Stomach smooth muscle (tissue), 2 donors: Measurements from ENCODE around the gene FAM163B.

Source experiments
- H3K27ac ChIP-seq: one replicate; pipeline ENCODE4 v1.7.0; 2013; ENCODE audit warnings: mild to moderate bottlenecking, low read length, inconsistent platforms
- H3K27me3 ChIP-seq, 2 donors: one replicate each; pipeline ENCODE4 v1.7.0; 2013; ENCODE audit warnings: low read length in 2 of 2; ENCODE audit not compliant: insufficient read depth in 2 of 2, control insufficient read depth in 1 of 2
- H3K36me3 ChIP-seq, 2 donors: one replicate each; pipeline ENCODE4 v1.7.0; 2013; ENCODE audit warnings: low read length in 2 of 2; ENCODE audit not compliant: control insufficient read depth in 2 of 2, insufficient read depth in 2 of 2
- H3K4me1 ChIP-seq: one replicate; pipeline ENCODE4 v1.7.0; 2013; ENCODE audit warnings: low read length; ENCODE audit not compliant: control insufficient read depth, insufficient read depth
- H3K4me3 ChIP-seq, 2 donors: one replicate each; pipeline ENCODE4 v1.7.0; 2013; ENCODE audit warnings: low read length in 2 of 2
- H3K9ac ChIP-seq, 2 donors: one replicate each; pipeline ENCODE4 v1.7.0; 2013; ENCODE audit warnings: low read length in 2 of 2, mild to moderate bottlenecking in 1 of 2
- H3K9me3 ChIP-seq, 2 donors: one replicate each; pipeline ENCODE4 v1.7.0; 2013; ENCODE audit warnings: low read length in 2 of 2; ENCODE audit not compliant: control insufficient read depth in 2 of 2
- donor health status: healthy.
- donor health status: Pancreatic carcinoma.

Gene FAM163B

DNA sequence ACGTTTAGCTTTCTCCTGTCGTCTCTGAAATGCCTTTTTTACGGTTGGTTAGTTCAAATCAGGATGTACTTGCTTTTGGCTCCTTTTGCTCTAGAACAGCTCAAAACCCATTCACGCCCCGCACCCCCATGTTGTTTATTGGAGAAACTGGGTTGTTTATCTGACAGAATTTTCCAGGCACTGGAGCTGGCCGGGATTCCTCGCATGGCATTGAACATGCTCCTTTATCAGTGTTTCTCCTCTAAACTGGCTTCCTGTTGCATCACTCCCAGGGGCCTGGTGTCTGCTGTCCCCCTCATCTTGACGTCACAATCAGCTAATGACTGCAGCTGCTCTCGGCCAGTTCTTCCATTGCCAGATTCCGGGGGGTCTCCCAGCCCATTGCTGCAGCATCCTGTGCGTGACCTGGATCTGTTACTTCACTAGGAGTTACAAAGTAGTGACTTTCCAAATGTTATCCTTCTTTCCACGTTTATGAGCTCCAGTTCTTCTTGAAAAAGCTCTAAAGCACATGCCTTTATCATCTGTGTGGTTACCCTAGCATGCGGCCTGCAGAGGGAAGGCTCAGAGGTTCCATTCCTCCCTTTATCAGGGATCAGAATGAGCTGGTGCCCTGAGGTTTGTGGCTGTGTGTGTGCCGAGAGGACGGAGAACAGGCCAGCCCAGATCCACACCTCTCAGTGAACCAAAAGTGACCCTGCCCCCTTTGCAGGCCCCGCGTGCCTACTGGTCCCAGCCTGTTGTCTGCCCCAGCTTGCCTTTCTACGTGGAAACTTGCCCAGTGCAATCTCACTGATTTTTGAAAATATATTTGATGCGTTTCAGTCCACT, 27.5 kb downstream of the FAM163B start:
- no peaks in the 10 kb centered on the region for H3K9me3 ChIP-seq
- no peak overlapping the region for H3K27ac ChIP-seq
- H3K4me1 ChIP-seq = peaks cover 24% of the 10 kb centered on the region
- no peak overlapping the region for H3K9ac ChIP-seq
- H3K27me3 ChIP-seq = peaks cover 15 to 29% of the 10 kb centered on the region in 2 donors
- no peaks in the 10 kb centered on the region for H3K36me3 ChIP-seq
- no peak overlapping the region for H3K4me3 ChIP-seq

DNA sequence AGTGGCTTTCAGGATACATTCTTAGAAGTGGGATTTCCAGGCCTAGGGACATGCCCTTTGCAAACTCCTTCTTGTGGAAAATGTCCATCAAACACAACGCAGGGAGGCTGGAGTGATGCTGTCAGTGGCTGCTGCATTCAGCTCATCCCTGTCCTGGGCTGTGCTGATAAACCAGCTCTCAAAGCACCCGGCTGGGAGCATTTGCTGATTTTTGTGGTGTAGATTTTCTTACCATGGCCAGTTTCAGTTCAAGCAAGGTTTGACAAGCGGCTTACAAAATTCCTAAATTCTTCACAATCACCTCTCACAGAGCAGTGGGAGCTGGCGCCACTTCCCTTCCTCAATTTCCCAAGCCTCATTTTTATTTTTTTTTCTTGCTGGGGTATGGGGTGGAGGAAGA, 28.2 kb downstream of the FAM163B start:
- Histone ChIP-seq H3K4me1 (peaks cover 26% of the 10 kb centered on the region), H3K27ac (no peak overlapping the region), H3K27me3 (peaks cover 10 to 27% of the 10 kb centered on the region in 2 donors)

DNA sequence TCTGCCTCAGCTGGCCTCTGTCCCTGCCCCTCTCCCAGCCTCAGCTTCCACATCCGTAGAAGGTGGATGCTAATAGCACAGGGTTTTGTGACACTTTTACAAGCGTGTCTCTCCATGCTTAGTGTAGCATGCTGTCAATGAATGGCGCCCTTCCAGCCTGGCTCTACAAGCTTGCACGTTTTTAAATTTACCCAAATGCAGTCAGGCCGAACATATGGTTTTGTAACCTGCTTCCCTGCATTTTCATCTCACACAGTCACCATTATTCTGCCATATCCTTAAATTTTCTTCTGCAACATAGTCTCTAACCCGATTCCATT, 28.8 kb downstream of the FAM163B start:
- Histone ChIP-seq H3K27ac (no peak overlapping the region), H3K36me3 (no peaks in the 10 kb centered on the region), H3K4me1 (peaks cover 20% of the 10 kb centered on the region), H3K4me3 (no peak overlapping the region), H3K9ac (no peak overlapping the region), H3K9me3 (no peaks in the 10 kb centered on the region), H3K27me3 (peaks cover 10 to 23% of the 10 kb centered on the region in 2 donors)

More for the DNA sequence above, 28.2 kb downstream of the FAM163B start:
- H3K9ac ChIP-seq = no peak overlapping the region
- H3K36me3 ChIP-seq = no peaks in the 10 kb centered on the region
- H3K9me3 ChIP-seq = no peaks in the 10 kb centered on the region
- no peak overlapping the region for H3K4me3 ChIP-seq

DNA sequence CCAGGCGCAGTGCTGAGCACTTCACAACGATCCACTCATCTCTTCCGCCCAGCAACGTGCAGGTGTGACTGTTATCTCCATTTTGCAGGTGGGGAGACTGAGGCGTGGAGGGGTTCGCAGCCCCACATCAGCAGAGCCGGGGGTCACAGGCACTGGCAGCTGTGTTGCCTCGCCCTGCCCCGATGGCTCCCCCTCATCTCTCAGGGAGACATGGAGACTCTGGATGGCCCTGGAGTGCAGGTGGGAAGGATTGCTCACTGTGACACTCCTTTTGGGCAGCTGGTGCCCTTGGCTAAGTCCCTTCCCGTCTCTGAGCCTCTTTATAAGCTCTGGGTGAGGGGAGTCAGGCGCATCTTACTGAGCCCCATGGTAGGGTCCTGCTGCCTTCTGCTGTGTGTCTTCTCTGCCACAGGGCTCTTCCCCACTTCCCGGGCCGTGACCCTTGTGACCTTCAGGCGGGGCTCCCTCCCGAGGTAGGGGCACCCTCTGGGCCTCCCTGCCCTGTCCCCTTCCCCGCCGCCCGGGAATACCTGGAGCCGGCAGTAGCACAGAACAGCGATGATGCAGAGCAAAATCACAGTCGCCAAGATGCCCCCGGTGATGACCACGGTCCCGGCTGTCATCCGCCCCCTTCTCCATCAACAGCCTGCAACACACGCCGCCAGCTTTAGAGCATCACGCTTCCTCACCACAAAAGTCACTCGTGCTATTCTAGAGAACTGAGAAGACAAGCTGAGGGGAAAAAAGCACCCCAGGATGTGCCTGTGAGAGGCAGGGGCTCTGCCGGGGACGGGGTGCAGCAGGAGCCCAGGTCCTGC, 29.4 kb downstream of the FAM163B start:
- no peaks in the 10 kb centered on the region for H3K36me3 ChIP-seq
- H3K27me3 ChIP-seq = peaks cover 10 to 23% of the 10 kb centered on the region in 2 donors
- H3K27ac ChIP-seq = no peak overlapping the region
- peaks cover 14% of the 10 kb centered on the region for H3K4me1 ChIP-seq
- H3K9me3 ChIP-seq = no peaks in the 10 kb centered on the region
- no peak overlapping the region for H3K9ac ChIP-seq
- no peak overlapping the region for H3K4me3 ChIP-seq

DNA sequence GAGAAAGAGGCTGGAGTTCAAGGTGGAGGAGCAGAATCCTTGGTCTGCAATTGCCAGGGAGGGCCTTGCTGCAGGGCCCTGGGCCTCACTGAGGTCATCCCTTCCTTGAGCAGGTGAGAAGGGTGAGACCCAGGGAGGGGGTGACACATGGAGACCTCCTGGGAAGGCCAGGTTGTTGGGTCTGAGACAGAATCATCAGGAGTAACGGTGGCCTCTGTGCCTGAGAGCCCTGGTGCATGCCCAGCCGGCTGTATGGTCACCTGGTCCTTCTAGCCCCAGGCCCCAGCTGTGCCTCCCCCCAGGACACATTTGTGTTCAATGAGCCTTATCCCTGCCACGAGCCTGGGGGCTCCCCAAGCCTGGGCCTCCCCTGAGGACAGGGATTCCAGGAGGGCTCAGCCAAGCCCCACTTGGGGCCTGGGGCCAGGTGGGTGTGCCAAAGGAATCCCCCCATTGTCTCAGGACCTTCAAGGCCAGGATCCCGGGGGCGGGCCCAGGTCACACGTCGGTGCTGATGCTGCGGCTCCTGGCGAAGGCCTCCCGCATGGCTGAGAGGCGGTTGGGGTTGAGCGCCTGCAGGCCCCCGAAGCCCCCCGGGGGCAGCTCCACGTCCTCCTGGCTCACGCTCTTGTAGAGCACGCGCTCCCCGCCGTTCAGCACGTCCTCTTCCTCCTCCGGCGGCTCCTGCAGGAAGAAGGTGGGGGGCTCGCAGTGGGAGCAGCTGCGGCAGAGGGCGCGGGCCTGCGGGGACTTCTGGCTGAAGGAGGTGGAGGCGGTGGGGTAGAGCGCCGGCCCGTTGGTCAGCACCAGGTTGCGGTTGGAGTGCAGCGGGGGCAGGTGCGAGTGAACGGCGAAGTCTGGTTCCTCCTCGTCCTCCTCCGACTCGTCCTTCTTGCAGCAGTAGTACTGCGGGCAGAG, 30.4 kb downstream of the FAM163B start:
- Histone ChIP-seq H3K27me3 (peaks cover 7 to 19% of the 10 kb centered on the region in 2 donors), H3K9me3 (no peaks in the 10 kb centered on the region)

DNA sequence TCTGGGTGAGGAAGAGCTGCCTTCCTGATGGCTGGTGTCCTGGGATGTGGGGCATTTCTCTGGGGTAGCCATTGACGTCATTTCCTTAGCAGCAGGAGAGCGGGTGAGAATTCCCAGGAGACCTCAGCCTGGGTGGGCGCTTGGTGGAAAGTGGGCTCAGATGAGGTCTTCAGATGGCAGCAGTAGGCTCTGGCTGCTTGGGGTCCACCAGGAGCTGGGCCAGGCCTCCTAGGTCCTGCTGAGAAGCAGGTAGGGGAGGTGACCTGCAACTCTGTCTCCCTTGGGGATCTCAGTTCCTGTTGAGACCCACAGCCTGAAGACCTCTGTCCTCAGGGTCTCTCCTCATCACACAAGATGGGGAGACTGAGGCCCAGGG, 31.5 kb downstream of the FAM163B start:
- H3K9ac ChIP-seq = no peak overlapping the region
- no peak overlapping the region for H3K27ac ChIP-seq
- H3K4me1 ChIP-seq = peaks cover 15% of the 10 kb centered on the region
- peaks cover 5 to 15% of the 10 kb centered on the region in 2 donors for H3K27me3 ChIP-seq
- no peaks in the 10 kb centered on the region for H3K9me3 ChIP-seq
- no peak overlapping the region for H3K4me3 ChIP-seq
- H3K36me3 ChIP-seq = no peaks in the 10 kb centered on the region

More for the DNA sequence above, 30.4 kb downstream of the FAM163B start:
- Histone ChIP-seq H3K4me3 (no peak overlapping the region), H3K36me3 (no peaks in the 10 kb centered on the region), H3K9ac (no peak overlapping the region), H3K4me1 (peaks cover 7% of the 10 kb centered on the region), H3K27ac (no peak overlapping the region)

DNA sequence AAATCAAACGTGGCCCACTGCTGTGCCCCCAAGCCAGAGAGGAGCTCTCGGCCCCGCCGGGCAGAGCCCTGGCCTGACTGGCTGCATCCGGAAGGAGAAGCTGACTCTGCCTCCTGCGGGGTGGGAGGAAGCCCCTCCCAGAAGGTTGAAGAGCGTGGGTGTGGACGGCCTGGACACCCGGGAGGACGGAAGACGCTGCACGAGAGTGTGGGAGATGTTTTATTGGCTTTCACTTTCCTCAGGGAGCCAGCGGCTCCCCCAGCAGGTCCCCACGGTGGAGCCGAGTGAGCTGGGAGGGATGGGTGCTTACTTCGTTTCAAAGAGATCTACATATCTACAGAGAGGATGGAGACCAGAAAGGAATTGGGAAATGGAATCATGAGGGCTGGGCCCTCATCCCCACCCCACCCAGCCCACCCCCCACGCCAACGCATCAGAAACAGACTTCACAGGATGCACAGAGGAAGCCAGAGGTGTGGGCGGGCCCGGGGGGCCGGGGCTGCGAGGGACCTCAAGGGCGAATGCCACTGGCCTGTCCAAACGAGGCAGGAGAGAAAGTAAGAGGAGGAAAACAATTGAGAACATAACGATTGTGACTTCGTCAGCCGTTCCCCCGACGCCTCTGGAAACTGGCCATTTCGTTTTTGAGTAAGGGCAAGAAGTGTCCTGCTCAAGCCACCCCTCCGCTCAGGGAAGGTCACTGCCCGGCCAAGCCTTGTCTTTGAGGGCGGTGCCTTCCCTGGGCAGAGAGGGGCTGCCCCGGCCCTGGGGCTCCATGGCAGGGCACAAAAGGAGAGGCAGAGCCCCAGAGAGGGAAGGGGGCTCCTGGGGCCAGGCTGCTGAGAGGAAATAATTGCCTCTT, 32.1 kb downstream of the FAM163B start:
- Histone ChIP-seq H3K9me3 (no peaks in the 10 kb centered on the region), H3K36me3 (no peaks in the 10 kb centered on the region), H3K27me3 (peaks cover 0 to 9% of the 10 kb centered on the region in 2 donors), H3K4me3 (peak overlapping the region in 1 of 2 donors; percentile 22), H3K9ac (no peak overlapping the region), H3K27ac (no peak overlapping the region), H3K4me1 (peaks cover 18% of the 10 kb centered on the region)

DNA sequence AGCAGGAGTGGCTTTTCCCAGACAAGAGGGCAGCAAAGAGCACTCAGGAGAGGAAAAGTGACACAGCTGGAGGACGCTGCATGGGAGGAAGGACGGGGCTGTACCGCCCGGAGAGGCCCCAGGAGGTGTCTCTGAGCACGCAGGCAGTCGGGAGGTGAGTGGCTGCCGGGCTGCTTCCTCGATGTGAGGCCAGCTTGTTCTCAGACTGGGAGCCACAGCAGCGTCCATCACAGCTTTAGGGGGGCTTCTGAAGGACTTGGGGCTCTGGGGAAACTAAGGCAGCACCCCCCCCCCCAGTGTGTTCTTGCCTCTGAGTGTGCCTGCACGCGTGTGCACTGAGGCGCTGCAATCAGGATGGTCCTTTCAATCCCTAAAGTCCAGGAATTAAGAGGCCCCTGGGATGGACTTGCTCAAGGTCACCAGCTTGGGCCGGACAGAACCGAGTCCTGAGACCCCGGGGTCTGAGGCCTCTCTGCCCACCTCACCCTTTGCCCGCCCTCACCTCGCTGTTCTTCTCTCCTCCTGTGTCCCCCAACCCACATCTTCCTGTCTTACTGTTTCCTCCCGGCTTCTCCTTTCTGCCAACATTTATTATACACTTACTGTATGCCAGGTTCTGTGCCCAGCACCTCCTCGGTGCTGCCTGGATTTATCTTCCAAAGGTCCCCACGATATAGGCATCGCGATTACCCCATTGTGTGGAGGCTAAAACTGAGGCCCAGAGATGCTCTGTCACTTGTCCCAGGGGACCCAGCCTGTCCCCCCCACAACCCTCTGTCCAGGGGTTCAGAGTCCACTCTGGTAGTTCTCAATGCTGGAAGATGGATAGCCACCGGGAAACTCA, 32.9 kb downstream of the FAM163B start:
- no peak overlapping the region for H3K9ac ChIP-seq
- H3K27ac ChIP-seq = no peak overlapping the region
- H3K9me3 ChIP-seq = no peaks in the 10 kb centered on the region
- H3K36me3 ChIP-seq = no peaks in the 10 kb centered on the region
- no peak overlapping the region for H3K4me3 ChIP-seq
- peaks cover 19% of the 10 kb centered on the region for H3K4me1 ChIP-seq
- peaks cover 0 to 7% of the 10 kb centered on the region in 2 donors for H3K27me3 ChIP-seq

DNA sequence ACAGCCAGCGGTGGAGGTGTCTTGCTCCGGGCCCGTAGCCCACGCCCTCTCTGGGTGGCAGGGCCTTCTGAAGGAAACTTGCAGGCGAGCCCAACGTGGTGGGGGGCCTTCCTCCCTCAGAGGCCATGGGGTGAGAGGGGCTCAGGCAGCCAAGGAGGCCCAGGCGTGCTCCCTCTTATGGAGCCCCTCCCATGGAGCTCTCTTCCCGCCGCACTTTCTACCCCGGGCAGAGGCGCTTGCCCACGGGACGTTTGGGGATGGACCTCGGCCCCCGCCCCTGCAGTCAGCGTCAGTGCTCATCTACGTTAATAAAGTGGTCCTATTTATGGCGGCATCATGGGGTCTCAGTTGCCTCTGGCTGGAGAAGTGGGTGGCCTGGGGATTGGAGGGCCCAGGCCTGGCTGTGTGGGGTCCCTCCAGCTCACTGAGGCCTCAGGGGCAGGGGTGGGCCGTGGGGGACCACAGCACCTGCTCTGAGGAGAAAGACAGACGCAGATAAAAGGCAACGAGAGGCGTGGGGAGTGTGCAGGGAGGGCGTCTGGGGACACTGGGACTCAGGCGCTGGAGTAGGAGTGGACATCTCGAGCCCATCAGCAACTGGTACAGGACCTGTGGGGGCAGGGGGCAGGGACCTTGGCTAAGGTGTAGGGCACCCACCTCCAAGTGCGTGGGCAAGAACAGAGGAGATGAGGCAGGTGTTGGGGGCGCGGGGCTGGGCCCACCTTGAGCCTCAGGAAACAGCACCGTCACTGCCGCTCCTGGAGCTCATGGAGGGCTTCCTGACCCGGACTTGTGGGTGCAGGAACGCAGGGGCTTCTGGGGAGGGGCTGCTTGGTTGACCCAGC, 33.8 kb downstream of the FAM163B start:
- peaks cover 0 to 7% of the 10 kb centered on the region in 2 donors for H3K27me3 ChIP-seq

More for the DNA sequence above, 33.8 kb downstream of the FAM163B start:
- no peak overlapping the region for H3K27ac ChIP-seq
- no peak overlapping the region for H3K4me3 ChIP-seq
- no peaks in the 10 kb centered on the region for H3K36me3 ChIP-seq
- H3K4me1 ChIP-seq = peaks cover 19% of the 10 kb centered on the region
- H3K9ac ChIP-seq = no peak overlapping the region
- H3K9me3 ChIP-seq = no peaks in the 10 kb centered on the region
